ENCODE results near the gene PSAP.
"Not testable (repeated sequence)": the region's sequence is repeated elsewhere in the genome, so short reads cannot be mapped to it uniquely, and the experiment has no call there.

PSAP gene

DNA sequence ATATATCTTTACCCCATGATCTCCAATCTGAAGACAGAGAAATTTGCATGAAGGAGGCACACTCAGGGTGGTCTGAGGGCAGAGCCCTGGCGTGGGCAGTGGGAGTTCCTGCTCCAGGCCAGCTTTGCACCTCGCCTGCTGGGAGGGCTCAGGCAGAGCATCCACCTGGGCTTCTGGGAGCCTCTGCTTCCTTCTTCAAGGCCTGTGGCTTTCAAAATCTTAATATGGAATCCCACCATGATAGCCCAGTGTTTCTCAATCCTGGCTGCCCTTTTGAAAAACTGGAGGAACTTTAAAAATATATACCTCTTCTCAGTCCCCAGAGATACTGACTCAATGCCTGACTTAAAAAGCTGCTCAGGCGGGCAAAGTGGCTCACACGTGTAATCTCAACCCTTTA lies 36.7 kb upstream of the PSAP start:
- CTCF ChIA-PET, result no interaction called here
- POLR2A ChIA-PET, result interaction anchor here (1.9 to 2.9 kb wide), 2 partner anchors 27 to 37 kb away, joined by 5 to 13 read pairs; partner anchors contain the start of gene PSAP
- TF ChIP-seq FOXK2 (IDR thresholded peaks at IDR 0.05) (no peak), BHLHE40 (IDR thresholded peaks at IDR 0.05; ENCODE audit: borderline replicate concordance) (no peak), HDGF (IDR thresholded peaks at IDR 0.05; ENCODE audit: borderline replicate concordance) (no peak), FOXM1 (IDR thresholded peaks at IDR 0.05; ENCODE audit: borderline replicate concordance) (no peak)
- no peak for DNase-seq (ENCODE audit: extremely low spot score)

DNA sequence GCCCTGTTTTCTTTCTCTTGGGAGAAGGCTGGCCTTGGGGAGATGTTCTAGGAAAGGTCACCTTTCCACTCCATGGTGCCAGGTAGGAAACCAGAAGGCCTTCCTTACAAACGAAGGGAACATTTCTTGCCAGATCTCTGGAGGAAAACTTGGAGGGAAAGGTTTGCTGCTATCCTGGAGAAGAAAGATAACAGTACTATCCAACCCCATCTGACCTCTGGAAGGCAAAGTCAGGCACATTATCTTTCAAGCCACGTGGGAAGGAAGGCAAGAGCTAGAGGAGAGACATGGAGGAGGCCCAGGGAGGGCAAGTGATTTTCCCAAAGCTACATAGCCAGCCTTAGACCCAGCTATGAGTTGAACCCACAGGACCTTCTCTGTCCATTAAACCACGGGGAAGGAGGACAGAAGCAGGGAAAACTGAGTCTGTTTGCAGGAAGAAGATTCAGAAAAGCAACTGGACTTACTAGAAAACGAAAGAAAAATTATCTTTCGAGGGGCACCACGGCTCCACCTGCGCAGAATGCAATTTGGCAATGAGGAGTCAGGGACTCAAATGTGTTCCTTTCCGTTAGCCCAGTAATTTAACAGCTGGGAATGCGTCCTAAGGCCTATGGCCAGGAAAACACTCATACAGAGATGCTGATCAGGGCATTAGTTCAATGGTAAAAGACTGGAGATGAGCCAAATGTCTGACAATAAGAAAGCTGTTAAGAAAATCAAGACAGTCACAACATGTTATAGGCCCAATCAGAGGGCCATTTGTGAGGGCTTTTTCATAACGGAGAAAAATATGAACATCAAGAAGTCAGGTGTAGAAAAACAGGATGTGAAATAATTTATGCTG lies 32.0 kb upstream of the PSAP start:
- no peak for TF ChIP-seq ZNF384 (IDR thresholded peaks at IDR 0.05)
- no peak for TF ChIP-seq FOXK2 (IDR thresholded peaks at IDR 0.05)
- no peak for TF ChIP-seq NFRKB (IDR thresholded peaks at IDR 0.05)
- TF ChIP-seq CTBP1 (IDR thresholded peaks at IDR 0.05; ENCODE audit: borderline replicate concordance), result no peak
- no peak for TF ChIP-seq ARNT (IDR thresholded peaks at IDR 0.05)
- no peak for TF ChIP-seq SUZ12 (IDR thresholded peaks at IDR 0.05)
- TF ChIP-seq LEF1 (IDR thresholded peaks at IDR 0.05; ENCODE audit: borderline replicate concordance), result no peak
- ChIA-PET POLR2A (interaction anchor here (0.6 to 0.9 kb wide), 2 partner anchors 12 to 32 kb away, joined by 3 to 4 read pairs; partner anchors contain the start of gene PSAP), CTCF (interaction anchor here (0.9 kb wide), 2 partner anchors 14 to 74 kb away, joined by 3 to 7 read pairs; no protein-coding TSS in a partner anchor)
- no peak for DNase-seq (ENCODE audit: extremely low spot score)

DNA sequence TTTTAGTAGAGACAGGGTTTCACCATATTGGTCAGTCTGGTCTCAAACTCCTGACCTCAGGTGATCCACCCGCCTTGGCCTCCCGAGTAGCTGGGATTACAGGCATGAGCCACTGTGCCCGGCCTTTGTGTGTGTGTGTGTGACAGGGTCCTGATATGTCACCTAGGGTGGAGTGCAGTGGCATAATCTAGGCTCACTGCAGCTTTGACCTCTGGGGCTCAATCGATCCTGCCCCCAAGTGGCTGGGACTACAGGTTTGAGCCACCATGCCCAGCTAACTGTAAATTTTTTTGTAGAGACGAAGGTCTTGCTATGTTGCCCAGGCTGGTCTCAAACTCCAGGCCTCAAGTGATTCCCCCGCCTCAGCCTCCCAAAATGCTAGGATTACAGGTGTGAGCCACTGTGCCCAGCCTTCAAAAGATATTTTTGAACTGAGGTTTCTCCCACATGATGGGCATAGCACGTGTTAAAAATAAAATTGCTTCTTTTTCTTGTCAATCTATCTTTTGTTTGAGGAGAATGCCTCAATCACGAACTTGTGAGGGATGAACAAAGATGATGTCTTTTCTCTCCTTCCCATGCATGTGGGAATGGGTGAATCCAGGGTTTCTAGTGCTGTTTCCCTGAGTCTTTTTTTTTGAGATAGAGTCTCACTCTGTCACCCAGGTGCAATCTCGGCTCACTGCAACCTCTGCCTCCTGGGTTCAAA lies 30.8 kb upstream of the PSAP start:
- DNase-seq (ENCODE audit: extremely low spot score), result no peak
- CTCF ChIA-PET, result no interaction called here
- TF ChIP-seq SUZ12 (IDR thresholded peaks at IDR 0.05) (no peak), SP1 (IDR thresholded peaks at IDR 0.05) (no peak), FOXM1 (IDR thresholded peaks at IDR 0.05; ENCODE audit: borderline replicate concordance) (no peak), TARDBP (IDR thresholded peaks at IDR 0.05) (no peak), CTBP1 (IDR thresholded peaks at IDR 0.05; ENCODE audit: borderline replicate concordance) (no peak), BHLHE40 (IDR thresholded peaks at IDR 0.05; ENCODE audit: borderline replicate concordance) (no peak), ARNT (IDR thresholded peaks at IDR 0.05) (no peak), NFRKB (IDR thresholded peaks at IDR 0.05) (no peak), L3MBTL2 (conservative IDR thresholded peaks at IDR 0.05) (no peak), ELF4 (IDR thresholded peaks at IDR 0.05) (no peak), FOXA1 (IDR thresholded peaks at IDR 0.05) (no peak), LEF1 (IDR thresholded peaks at IDR 0.05; ENCODE audit: borderline replicate concordance) (no peak), HDGF (IDR thresholded peaks at IDR 0.05; ENCODE audit: borderline replicate concordance) (no peak), FOXK2 (IDR thresholded peaks at IDR 0.05) (no peak), ZNF384 (IDR thresholded peaks at IDR 0.05) (no peak)
- TF ChIP-seq, protein P1, sequence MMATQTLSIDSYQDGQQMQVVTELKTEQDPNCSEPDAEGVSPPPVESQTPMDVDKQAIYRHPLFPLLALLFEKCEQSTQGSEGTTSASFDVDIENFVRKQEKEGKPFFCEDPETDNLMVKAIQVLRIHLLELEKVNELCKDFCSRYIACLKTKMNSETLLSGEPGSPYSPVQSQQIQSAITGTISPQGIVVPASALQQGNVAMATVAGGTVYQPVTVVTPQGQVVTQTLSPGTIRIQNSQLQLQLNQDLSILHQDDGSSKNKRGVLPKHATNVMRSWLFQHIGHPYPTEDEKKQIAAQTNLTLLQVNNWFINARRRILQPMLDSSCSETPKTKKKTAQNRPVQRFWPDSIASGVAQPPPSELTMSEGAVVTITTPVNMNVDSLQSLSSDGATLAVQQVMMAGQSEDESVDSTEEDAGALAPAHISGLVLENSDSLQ (IDR thresholded peaks at IDR 0.05), result no peak
- POLR2A ChIA-PET, result interaction anchor here (0.6 kb wide), 1 partner anchor 31 kb away, joined by 4 read pairs; the partner anchor contains the start of gene PSAP

DNA sequence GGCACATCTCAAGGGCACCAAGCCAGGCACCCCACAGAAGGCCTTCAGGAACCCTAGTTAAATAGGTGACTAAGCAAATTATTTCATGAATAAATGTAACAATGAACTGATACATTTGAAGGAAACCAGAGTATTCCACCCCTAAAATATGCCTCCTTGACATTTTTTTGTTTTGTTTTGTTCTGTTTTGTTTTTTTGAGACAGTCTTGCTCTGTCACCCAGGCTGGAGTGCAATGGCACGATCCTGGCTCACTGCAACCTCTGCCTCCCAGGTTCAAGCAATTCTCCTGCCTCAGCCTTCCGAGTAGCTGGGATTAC lies 30.2 kb upstream of the PSAP start:
- CTCF ChIA-PET, result interaction anchor here (0.9 kb wide), 1 partner anchor 188 kb away, joined by 9 read pairs; no protein-coding TSS in a partner anchor
- POLR2A ChIA-PET, result interaction anchor here (0.6 kb wide), 1 partner anchor 30 kb away, joined by 4 read pairs; the partner anchor contains the start of gene PSAP
- not testable (repeated sequence) for DNase-seq (ENCODE audit: extremely low spot score)

DNA sequence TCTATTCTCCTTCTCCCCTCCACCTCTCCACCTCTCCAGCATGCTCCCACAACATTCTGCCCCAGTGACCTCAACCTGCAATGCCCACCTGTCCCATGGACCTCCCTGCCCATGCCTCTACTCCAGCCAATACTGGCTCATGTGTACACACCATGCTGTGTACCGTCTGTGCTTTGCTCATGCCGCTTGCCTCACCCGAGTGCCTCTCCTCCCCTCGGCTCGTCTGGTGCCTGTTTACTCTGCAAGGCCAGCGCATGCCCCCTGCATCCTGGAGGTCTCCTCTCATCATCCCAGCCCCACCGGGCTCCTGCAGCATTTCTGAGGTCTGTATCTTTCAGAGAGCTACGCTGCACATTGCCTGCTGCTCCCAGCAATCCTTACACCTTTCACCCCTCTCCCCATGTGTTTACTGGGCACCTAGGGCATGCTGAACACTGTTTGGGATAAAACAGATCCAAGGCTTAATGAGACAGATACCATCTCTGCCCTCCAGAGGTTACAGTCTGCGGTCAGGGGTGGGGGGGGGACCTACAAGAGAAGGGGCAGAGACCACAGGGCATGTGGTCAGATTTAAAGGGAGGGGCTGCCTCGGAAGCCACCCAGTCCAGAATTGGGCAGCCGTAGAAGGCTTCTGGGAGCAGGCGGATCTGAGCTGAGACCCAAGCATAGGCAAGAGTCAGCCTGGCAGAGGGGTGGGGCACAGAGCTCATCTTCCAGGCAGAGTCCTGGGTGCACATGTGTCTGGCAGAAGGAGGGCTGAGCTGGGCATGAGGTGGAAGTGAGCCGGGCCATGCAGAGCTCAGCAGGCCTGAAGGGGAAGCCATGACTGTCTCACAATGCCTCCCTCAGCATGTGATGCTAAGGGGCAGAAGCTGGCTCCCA lies 29.6 kb upstream of the PSAP start:
- no peak for DNase-seq (ENCODE audit: extremely low spot score)
- CTCF ChIA-PET, result interaction anchor here (0.9 kb wide), 1 partner anchor 189 kb away, joined by 9 read pairs; no protein-coding TSS in a partner anchor
- TF ChIP-seq, protein P1 (IDR thresholded peaks at IDR 0.05), result no peak
- TF ChIP-seq FOXK2 (IDR thresholded peaks at IDR 0.05) (no peak), FOXA1 (IDR thresholded peaks at IDR 0.05) (no peak), SUZ12 (IDR thresholded peaks at IDR 0.05) (no peak), TARDBP (IDR thresholded peaks at IDR 0.05) (no peak), ELF4 (IDR thresholded peaks at IDR 0.05) (no peak), SP1 (IDR thresholded peaks at IDR 0.05) (no peak), NFRKB (IDR thresholded peaks at IDR 0.05) (no peak), L3MBTL2 (conservative IDR thresholded peaks at IDR 0.05) (no peak), FOXM1 (IDR thresholded peaks at IDR 0.05; ENCODE audit: borderline replicate concordance) (no peak), HDGF (IDR thresholded peaks at IDR 0.05; ENCODE audit: borderline replicate concordance) (no peak), ZNF384 (IDR thresholded peaks at IDR 0.05) (no peak), CTBP1 (IDR thresholded peaks at IDR 0.05; ENCODE audit: borderline replicate concordance) (no peak), BHLHE40 (IDR thresholded peaks at IDR 0.05; ENCODE audit: borderline replicate concordance) (no peak), ARNT (IDR thresholded peaks at IDR 0.05) (no peak), LEF1 (IDR thresholded peaks at IDR 0.05; ENCODE audit: borderline replicate concordance) (no peak)
- POLR2A ChIA-PET, result no interaction called here
